ENCODE data around the gene TMEM135.

DNA sequence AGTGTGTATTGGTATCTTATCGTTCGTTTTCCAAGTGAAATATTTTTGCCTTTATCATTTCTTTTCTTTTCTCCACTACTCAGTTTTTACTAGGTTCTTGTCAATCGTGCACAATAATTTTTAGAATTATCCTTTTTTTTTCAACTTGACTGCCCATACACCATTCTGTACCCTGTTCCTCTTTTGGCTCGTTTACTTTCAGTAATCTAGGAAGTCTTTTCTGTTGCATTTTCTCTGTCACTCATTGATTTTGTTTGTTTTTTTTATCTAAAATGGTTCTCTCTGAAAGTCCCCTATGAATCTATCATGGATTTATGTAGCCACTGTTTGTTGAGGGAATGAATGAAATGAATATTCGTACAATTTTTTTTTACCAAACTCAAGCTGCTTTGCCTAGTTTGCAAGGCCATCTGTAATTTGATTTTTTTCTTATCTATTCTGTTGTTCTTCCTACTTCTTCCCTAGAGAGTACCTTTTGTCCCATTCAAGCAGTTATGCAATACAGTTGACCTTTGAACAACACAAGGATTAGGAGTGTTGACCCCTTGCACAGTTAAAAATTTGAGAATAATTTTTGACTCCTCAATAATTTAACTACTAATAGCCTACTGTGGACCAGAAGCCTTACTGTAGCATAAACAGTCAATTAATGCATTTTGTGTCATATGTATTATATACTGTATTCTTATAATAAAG, 166.3 kb downstream of the TMEM135 start:
- TF ChIP-seq, protein P1, sequence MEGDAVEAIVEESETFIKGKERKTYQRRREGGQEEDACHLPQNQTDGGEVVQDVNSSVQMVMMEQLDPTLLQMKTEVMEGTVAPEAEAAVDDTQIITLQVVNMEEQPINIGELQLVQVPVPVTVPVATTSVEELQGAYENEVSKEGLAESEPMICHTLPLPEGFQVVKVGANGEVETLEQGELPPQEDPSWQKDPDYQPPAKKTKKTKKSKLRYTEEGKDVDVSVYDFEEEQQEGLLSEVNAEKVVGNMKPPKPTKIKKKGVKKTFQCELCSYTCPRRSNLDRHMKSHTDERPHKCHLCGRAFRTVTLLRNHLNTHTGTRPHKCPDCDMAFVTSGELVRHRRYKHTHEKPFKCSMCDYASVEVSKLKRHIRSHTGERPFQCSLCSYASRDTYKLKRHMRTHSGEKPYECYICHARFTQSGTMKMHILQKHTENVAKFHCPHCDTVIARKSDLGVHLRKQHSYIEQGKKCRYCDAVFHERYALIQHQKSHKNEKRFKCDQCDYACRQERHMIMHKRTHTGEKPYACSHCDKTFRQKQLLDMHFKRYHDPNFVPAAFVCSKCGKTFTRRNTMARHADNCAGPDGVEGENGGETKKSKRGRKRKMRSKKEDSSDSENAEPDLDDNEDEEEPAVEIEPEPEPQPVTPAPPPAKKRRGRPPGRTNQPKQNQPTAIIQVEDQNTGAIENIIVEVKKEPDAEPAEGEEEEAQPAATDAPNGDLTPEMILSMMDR (IDR thresholded peaks at IDR 0.05; ENCODE audit: insufficient read depth, low read length, poor library complexity, severe bottlenecking), result no peak
- TF ChIP-seq EZH2phosphoT487 (conservative IDR thresholded peaks at IDR 0.05; ENCODE audit: low read length), result no peak
